Uterus (tissue), 2 donors: Measurements from ENCODE around the gene HSPB9.

Experiments used
- POLR2A ChIP-seq, 2 donors: fragments of 450-650 bp; IDR thresholded peaks; one replicate each; pipeline ENCODE4 v1.6.1; 2016; ENCODE audit warnings: antibody characterized with exemption in 2 of 2, mild to moderate bottlenecking in 1 of 2, moderate library complexity in 1 of 2
- TF ChIP-seq, protein P1 (sequence below), 4 experiments: fragments of 200-600 bp in 2 of 4; fragments of 450-650 bp in 2 of 4; sonication (generic) in 2 of 4; IDR thresholded peaks; one replicate each; pipeline ENCODE4 v1.5.1; 2016 to 2019; ENCODE audit warnings: antibody characterized with exemption in 4 of 4, mild to moderate bottlenecking in 2 of 4, moderate library complexity in 1 of 4

DNA sequence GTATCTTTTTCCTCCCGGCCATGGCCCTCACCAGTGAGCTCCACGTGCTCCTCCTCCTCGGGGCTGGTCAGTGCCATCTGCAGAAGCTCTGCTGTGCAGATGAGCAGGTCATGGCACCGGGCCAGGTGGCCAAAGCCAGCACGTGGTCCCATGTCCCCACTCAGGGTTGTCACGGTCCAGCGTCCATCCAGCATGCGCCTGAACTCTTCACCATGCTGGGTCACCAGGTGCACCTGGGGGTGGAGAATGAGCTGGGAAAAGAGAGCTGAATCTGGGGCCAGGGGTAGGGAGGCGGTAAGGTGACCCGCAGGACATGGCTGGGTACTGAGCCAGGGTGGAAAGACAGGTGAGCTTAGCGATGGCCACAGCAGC lies 11.4 kb upstream of the HSPB9 start:
- TF ChIP-seq, protein P1, sequence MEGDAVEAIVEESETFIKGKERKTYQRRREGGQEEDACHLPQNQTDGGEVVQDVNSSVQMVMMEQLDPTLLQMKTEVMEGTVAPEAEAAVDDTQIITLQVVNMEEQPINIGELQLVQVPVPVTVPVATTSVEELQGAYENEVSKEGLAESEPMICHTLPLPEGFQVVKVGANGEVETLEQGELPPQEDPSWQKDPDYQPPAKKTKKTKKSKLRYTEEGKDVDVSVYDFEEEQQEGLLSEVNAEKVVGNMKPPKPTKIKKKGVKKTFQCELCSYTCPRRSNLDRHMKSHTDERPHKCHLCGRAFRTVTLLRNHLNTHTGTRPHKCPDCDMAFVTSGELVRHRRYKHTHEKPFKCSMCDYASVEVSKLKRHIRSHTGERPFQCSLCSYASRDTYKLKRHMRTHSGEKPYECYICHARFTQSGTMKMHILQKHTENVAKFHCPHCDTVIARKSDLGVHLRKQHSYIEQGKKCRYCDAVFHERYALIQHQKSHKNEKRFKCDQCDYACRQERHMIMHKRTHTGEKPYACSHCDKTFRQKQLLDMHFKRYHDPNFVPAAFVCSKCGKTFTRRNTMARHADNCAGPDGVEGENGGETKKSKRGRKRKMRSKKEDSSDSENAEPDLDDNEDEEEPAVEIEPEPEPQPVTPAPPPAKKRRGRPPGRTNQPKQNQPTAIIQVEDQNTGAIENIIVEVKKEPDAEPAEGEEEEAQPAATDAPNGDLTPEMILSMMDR (IDR thresholded peaks at IDR 0.05), result no peak
- TF ChIP-seq POLR2A (IDR thresholded peaks at IDR 0.05), result no peak
